Measurements from ENCODE around the gene TENT4A. TPM values are rescaled to one million over a fixed set of nuclear protein-coding genes. Genes with fewer than 3 reads are reported as not detected.

TENT4A gene
- total RNA-seq, 1 donor from 2014 or later, result 16.1 TPM

- TF ChIP-seq CTCF (conservative IDR thresholded peaks at IDR 0.05; ENCODE audit: low read depth, low read length), result no peak
These were observed 75.9 kb downstream of the TENT4A start for GRCh38 chr5:6788956-6789649.

GRCh38 chr5:6790346-6790865, 77.2 kb downstream of the TENT4A start:
- no peak for TF ChIP-seq CTCF (conservative IDR thresholded peaks at IDR 0.05; ENCODE audit: low read depth, low read length)
- DNase-seq (ENCODE audit: low read depth), result no peak
- H3K4me3 ChIP-seq (ENCODE audit: low read depth, low read length), result no peak overlapping the region

More at GRCh38 chr5:6788956-6789649, 75.9 kb downstream of the TENT4A start:
- H3K4me3 ChIP-seq (ENCODE audit: low read depth, low read length), result no peak overlapping the region
- no peak for DNase-seq (ENCODE audit: low read depth)

- no peak overlapping the region for H3K4me3 ChIP-seq (ENCODE audit: low read depth, low read length)
- no peak for DNase-seq (ENCODE audit: low read depth)
- no peak for TF ChIP-seq CTCF (conservative IDR thresholded peaks at IDR 0.05; ENCODE audit: low read depth, low read length)
These were observed 77.8 kb downstream of the TENT4A start for GRCh38 chr5:6791031-6791430.

- DNase-seq (ENCODE audit: low read depth), result no peak
- TF ChIP-seq CTCF (conservative IDR thresholded peaks at IDR 0.05; ENCODE audit: low read depth, low read length), result no peak
- H3K4me3 ChIP-seq (ENCODE audit: low read depth, low read length), result no peak overlapping the region
These were observed 79.1 kb downstream of the TENT4A start for GRCh38 chr5:6792376-6792775.

GRCh38 chr5:6792911-6793471, 79.8 kb downstream of the TENT4A start:
- TF ChIP-seq CTCF (conservative IDR thresholded peaks at IDR 0.05; ENCODE audit: low read depth, low read length), result no peak
- DNase-seq (ENCODE audit: low read depth), result no peak
- H3K4me3 ChIP-seq (ENCODE audit: low read depth, low read length), result no peak overlapping the region

GRCh38 chr5:6801236-6801635, 88.0 kb downstream of the TENT4A start:
- no peak overlapping the region for H3K4me3 ChIP-seq (ENCODE audit: low read depth, low read length)
- no peak for DNase-seq (ENCODE audit: low read depth)
- TF ChIP-seq CTCF (conservative IDR thresholded peaks at IDR 0.05; ENCODE audit: low read depth, low read length), result no peak

All from epithelial cell of proximal tubule (primary cell).